ENCODE measurements around the gene KRTAP5-1. TPM values are rescaled to one million over a fixed set of nuclear protein-coding genes. Genes with fewer than 3 reads are reported as not detected.

Gene KRTAP5-1
- total and polyA plus RNA-seq, 4 donors, result not detected

- no peak for TF ChIP-seq CTCF (IDR thresholded peaks at IDR 0.05; ENCODE audit: control extremely low read depth, extremely low read depth)
- no peaks in the 10 kb centered on the region for H3K36me3 ChIP-seq (ENCODE audit: control insufficient read depth in 4 of 4, insufficient read depth in 4 of 4, low read length in 4 of 4)
- peaks cover 0 to 18% (median 17%) of the 10 kb centered on the region in 3 donors for H3K27me3 ChIP-seq (ENCODE audit: control insufficient read depth in 3 of 3, insufficient read depth in 3 of 3, low read length in 2 of 3)
- H3K9ac ChIP-seq (ENCODE audit: insufficient read depth in 1 of 2, low read length in 2 of 2), result no peak overlapping the region
- no peak for ATAC-seq (ENCODE audit: insufficient read depth, low FRiP score)
- no peak for DNase-seq
- H3K4me1 ChIP-seq (ENCODE audit: control insufficient read depth in 5 of 5, insufficient read depth in 5 of 5, low read length in 5 of 5), result peaks cover 0 to 4% (median 0%) of the 10 kb centered on the region in 5 donors
- 74 to 80% methylated on average over 10 of the region's 10 CpGs for WGBS, 2 donors
- no peak overlapping the region for H3K4me3 ChIP-seq
- no peaks in the 10 kb centered on the region for H3K9me3 ChIP-seq (ENCODE audit: control insufficient read depth in 4 of 4, insufficient read depth in 3 of 4, low read length in 3 of 4)
- no peak overlapping the region for H3K27ac ChIP-seq (ENCODE audit: low read depth in 1 of 2, low read length in 1 of 2)
These were observed 42.8 kb downstream of the KRTAP5-1 start for GRCh38 chr11:1542267-1542666.

DNA sequence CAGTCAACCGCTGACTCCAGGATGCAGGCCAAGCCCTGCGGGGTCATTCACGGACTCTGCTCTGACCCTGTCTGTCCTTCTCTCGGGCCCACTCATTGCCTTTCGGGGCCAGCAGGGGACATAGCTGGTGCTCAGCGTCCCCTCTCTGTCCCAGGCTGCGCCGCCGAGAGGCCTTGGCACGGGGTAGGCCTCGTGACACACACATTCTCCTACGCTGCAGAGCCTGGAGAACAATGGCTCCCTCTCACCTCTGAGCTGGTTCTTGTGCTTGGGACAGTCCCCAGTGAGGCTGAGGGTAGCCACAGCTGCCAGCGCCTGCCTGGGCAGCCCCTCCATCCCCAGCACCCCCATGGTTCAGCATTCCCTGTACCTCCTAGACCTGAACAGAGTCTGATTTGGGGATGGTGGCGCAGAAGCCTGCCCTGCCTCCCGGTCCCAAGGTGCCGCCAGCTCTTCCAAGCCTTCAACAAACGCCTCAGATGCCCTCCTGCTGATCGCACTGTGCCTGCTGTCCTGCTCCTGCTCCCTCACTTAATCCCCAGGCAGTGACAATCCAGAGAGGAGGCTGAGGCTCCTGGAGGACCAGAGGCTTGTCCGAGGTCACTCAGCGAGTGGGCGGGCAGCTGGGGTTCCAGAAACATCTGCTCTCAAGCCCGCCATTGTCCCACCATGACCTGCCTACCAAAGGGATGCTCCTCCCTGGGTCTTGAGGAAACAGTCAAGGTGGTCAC is 43.4 kb downstream of the KRTAP5-1 start:
- Histone ChIP-seq H3K9ac (ENCODE audit: insufficient read depth in 1 of 2, low read length in 2 of 2) (no peak overlapping the region), H3K4me3 (no peak overlapping the region), H3K36me3 (ENCODE audit: control insufficient read depth in 4 of 4, insufficient read depth in 4 of 4, low read length in 4 of 4) (no peaks in the 10 kb centered on the region), H3K4me1 (ENCODE audit: control insufficient read depth in 5 of 5, insufficient read depth in 5 of 5, low read length in 5 of 5) (no peaks in the 10 kb centered on the region), H3K9me3 (ENCODE audit: control insufficient read depth in 4 of 4, insufficient read depth in 3 of 4, low read length in 3 of 4) (no peaks in the 10 kb centered on the region), H3K27me3 (ENCODE audit: control insufficient read depth in 3 of 3, insufficient read depth in 3 of 3, low read length in 2 of 3) (peaks cover 0 to 18% (median 17%) of the 10 kb centered on the region in 3 donors), H3K27ac (ENCODE audit: low read depth in 1 of 2, low read length in 1 of 2) (no peak overlapping the region)
- 87 to 88% methylated on average over 22 of the region's 22 CpGs for WGBS, 2 donors
- no peak for ATAC-seq (ENCODE audit: insufficient read depth, low FRiP score)
- no peak for TF ChIP-seq CTCF (IDR thresholded peaks at IDR 0.05; ENCODE audit: control extremely low read depth, extremely low read depth)
- no peak for DNase-seq

GRCh38 chr11:1540074-1540473 is 45.0 kb downstream of the KRTAP5-1 start:
- Histone ChIP-seq H3K4me3 (no peak overlapping the region), H3K36me3 (ENCODE audit: control insufficient read depth in 4 of 4, insufficient read depth in 4 of 4, low read length in 4 of 4) (no peaks in the 10 kb centered on the region), H3K9me3 (ENCODE audit: control insufficient read depth in 4 of 4, insufficient read depth in 3 of 4, low read length in 3 of 4) (no peaks in the 10 kb centered on the region), H3K4me1 (ENCODE audit: control insufficient read depth in 5 of 5, insufficient read depth in 5 of 5, low read length in 5 of 5) (peaks cover 0 to 7% (median 3%) of the 10 kb centered on the region in 5 donors), H3K27me3 (ENCODE audit: control insufficient read depth in 3 of 3, insufficient read depth in 3 of 3, low read length in 2 of 3) (peaks cover 0 to 10% (median 9%) of the 10 kb centered on the region in 3 donors), H3K9ac (ENCODE audit: insufficient read depth in 1 of 2, low read length in 2 of 2) (no peak overlapping the region), H3K27ac (ENCODE audit: low read depth in 1 of 2, low read length in 1 of 2) (no peak overlapping the region)
- no peak for ATAC-seq (ENCODE audit: insufficient read depth, low FRiP score)
- 91 to 93% methylated on average over 6 of the region's 6 CpGs for WGBS, 2 donors
- DNase-seq, result no peak
- TF ChIP-seq CTCF (IDR thresholded peaks at IDR 0.05; ENCODE audit: control extremely low read depth, extremely low read depth), result no peak

Data from lung (tissue), 12 donors.